Renal cortex interstitium (tissue), 11 donors: ENCODE measurements around the gene HEXB. TPM values are rescaled to one million over a fixed set of nuclear protein-coding genes. Genes with fewer than 3 reads are reported as not detected.
"Not testable (repeated sequence)": the region's sequence is repeated elsewhere in the genome, so short reads cannot be mapped to it uniquely, and the experiment has no call there.

Experiments used
- DNase-seq, 11 donors: peaks; one replicate each; pipeline ENCODE4 v3.0.0-alpha.2; 2013; ENCODE audit warnings: low read depth in 9 of 11, low spot score in 4 of 11; ENCODE audit errors: extremely low read depth in 1 of 11
- polyA plus RNA-seq, 3 donors: library from polyadenylated mRNA; unstranded; fragments of 120-200 nt; gene quantifications; one replicate each; pipeline ENCODE4 v1.2.1, GENCODE V29; 2013; ENCODE audit not compliant: insufficient read length in 3 of 3

The HEXB gene
- polyA plus RNA-seq, 3 donors = 114 to 172 (median 145) TPM

GRCh38 chr5:74649421-74649973, 35.5 kb upstream of the HEXB start:
- DNase-seq = no peak

GRCh38 chr5:74651710-74652109, 33.3 kb upstream of the HEXB start:
- DNase-seq = no peak

- DNase-seq = no peak
Measured at GRCh38 chr5:74652576-74652975, 32.5 kb upstream of the HEXB start.

- DNase-seq = no peak
Measured at GRCh38 chr5:74653991-74654390, 31.0 kb upstream of the HEXB start.

- no peak for DNase-seq
Measured at GRCh38 chr5:74655206-74655605, 29.8 kb upstream of the HEXB start.

- no peak for DNase-seq
Measured at GRCh38 chr5:74655716-74656115, 29.3 kb upstream of the HEXB start.

GRCh38 chr5:74657165-74657564, 27.9 kb upstream of the HEXB start:
- no peak for DNase-seq

GRCh38 chr5:74659172-74659571, 25.9 kb upstream of the HEXB start:
- DNase-seq = no peak

- no peak for DNase-seq
Measured at GRCh38 chr5:74660140-74660539, 24.9 kb upstream of the HEXB start.

GRCh38 chr5:74660873-74661272, 24.2 kb upstream of the HEXB start:
- DNase-seq = no peak

- no peak for DNase-seq
Measured at GRCh38 chr5:74664551-74664950, 20.5 kb upstream of the HEXB start.

- DNase-seq = no peak
Measured at GRCh38 chr5:74665273-74665672, 19.8 kb upstream of the HEXB start.

- no peak for DNase-seq
Measured at GRCh38 chr5:74665816-74666215, 19.2 kb upstream of the HEXB start.

GRCh38 chr5:74667396-74667795, 17.6 kb upstream of the HEXB start:
- DNase-seq = no peak

GRCh38 chr5:74669821-74670220, 15.2 kb upstream of the HEXB start:
- no peak for DNase-seq

- no peak for DNase-seq
Measured at GRCh38 chr5:74670396-74671038, 14.5 kb upstream of the HEXB start.

- no peak for DNase-seq
Measured at GRCh38 chr5:74672215-74672877, 12.7 kb upstream of the HEXB start.

- peak in 1 of 11 donors; percentile 18 for DNase-seq
Measured at GRCh38 chr5:74673011-74673790, 11.8 kb upstream of the HEXB start.

GRCh38 chr5:74676466-74676865, 8.6 kb upstream of the HEXB start:
- not testable (repeated sequence) for DNase-seq

GRCh38 chr5:74678123-74678522, 6.9 kb upstream of the HEXB start:
- not testable (repeated sequence) for DNase-seq
